GM23338 (cell line): Measurements from ENCODE around the gene TRDN. TPM values are rescaled to one million over a fixed set of nuclear protein-coding genes. Genes with fewer than 3 reads are reported as not detected.

Experiments used
- ATAC-seq: fragments of 200-7000 bp; cut with Tn5 transposase; 3 replicates; pipeline ENCODE4 v1.9.1; 2020
- DNase-seq: peaks from one replicate; pipeline ENCODE4 v3.0.0-alpha.2; 2015; ENCODE audit warnings: low spot score
- H2AFZ ChIP-seq: fragments of 200-600 bp; sonication (generic); 2 replicates; pipeline ENCODE4 v1.8.0; 2016; ENCODE audit warnings: antibody characterized with exemption, mild to moderate bottlenecking, moderate library complexity
- H3F3A ChIP-seq: fragments of 200-600 bp; sonication (generic); replicated peaks from 2 replicates; pipeline ENCODE4 v1.8.0; 2017; ENCODE audit warnings: antibody characterized with exemption, mixed run types, low read depth
- H3K27ac ChIP-seq: fragments of 200-600 bp; sonication (generic); 2 replicates; pipeline ENCODE4 v1.6.1; 2016; ENCODE audit warnings: low read depth
- H3K27me3 ChIP-seq: fragments of 200-600 bp; sonication (generic); 2 replicates; pipeline ENCODE4 v1.8.0; 2016; ENCODE audit warnings: mild to moderate bottlenecking, mixed run types, moderate library complexity; ENCODE audit not compliant: insufficient read depth
- H3K36me3 ChIP-seq: fragments of 200-600 bp; sonication (generic); 2 replicates; pipeline ENCODE4 v1.8.0; 2016; ENCODE audit warnings: mild to moderate bottlenecking; ENCODE audit not compliant: insufficient read depth
- H3K4me1 ChIP-seq: fragments of 200-600 bp; sonication (generic); 2 replicates; pipeline ENCODE4 v1.8.0; 2016; ENCODE audit warnings: mild to moderate bottlenecking, moderate library complexity; ENCODE audit not compliant: insufficient read depth
- H3K4me2 ChIP-seq: fragments of 200-600 bp; sonication (generic); 2 replicates; pipeline ENCODE4 v1.7.1; 2017; ENCODE audit warnings: mixed run types
- H3K4me3 ChIP-seq: fragments of 200-600 bp; sonication (generic); 2 replicates; pipeline ENCODE4 v1.6.1; 2016; ENCODE audit warnings: mixed run types
- H3K79me2 ChIP-seq: fragments of 200-600 bp; sonication (generic); replicated peaks from 2 replicates; pipeline ENCODE4 v1.8.0; 2017; ENCODE audit warnings: mild to moderate bottlenecking; ENCODE audit not compliant: insufficient read depth
- H3K9me2 ChIP-seq: fragments of 200-600 bp; sonication (generic); 2 replicates; pipeline ENCODE4 v1.8.0; 2017; ENCODE audit not compliant: insufficient read depth
- H4K20me1 ChIP-seq: fragments of 200-600 bp; sonication (generic); replicated peaks from 2 replicates; pipeline ENCODE4 v1.8.0; 2017; ENCODE audit warnings: mild to moderate bottlenecking; ENCODE audit not compliant: insufficient read depth
- H3K27ac Mint-ChIP-seq: 2 replicates; pipeline ENCODE4 v1.8.0; 2020; ENCODE audit warnings: inconsistent platforms, mild to moderate bottlenecking, moderate library complexity, mixed read lengths
- H3K27me3 Mint-ChIP-seq: 3 replicates; pipeline ENCODE4 v1.8.0; 2022; ENCODE audit warnings: low read depth, mild to moderate bottlenecking, moderate library complexity, mixed read lengths, inconsistent platforms; ENCODE audit not compliant: insufficient read depth, poor library complexity
- H3K36me3 Mint-ChIP-seq: 3 replicates; pipeline ENCODE4 v1.8.0; 2021; ENCODE audit warnings: low read depth, mild to moderate bottlenecking, inconsistent platforms, moderate library complexity, mixed read lengths
- H3K4me1 Mint-ChIP-seq: 3 replicates; pipeline ENCODE4 v1.8.0; 2020; ENCODE audit warnings: mild to moderate bottlenecking, inconsistent platforms, mixed read lengths
- H3K4me3 Mint-ChIP-seq: 3 replicates; pipeline ENCODE4 v1.8.0; 2021; ENCODE audit warnings: moderate library complexity, mild to moderate bottlenecking, inconsistent platforms, mixed read lengths
- H3K9me3 Mint-ChIP-seq: 3 replicates; pipeline ENCODE4 v1.8.0; 2020; ENCODE audit warnings: moderate library complexity, mild to moderate bottlenecking, inconsistent platforms, mixed read lengths
- CREB1 ChIP-seq: fragments of 250-450 bp; sonication (Bioruptor Pico); IDR thresholded peaks from 2 replicates; pipeline ENCODE4 v1.5.0; 2020; ENCODE audit warnings: low read depth, mild to moderate bottlenecking, moderate library complexity
- CTCF ChIP-seq, 2 experiments: fragments of 200-600 bp in 1 of 2; sonication (generic) in 1 of 2; conservative IDR thresholded peaks; 2 replicates each; pipeline versions ENCODE4 v1.5.1 to v1.6.1; 2016 to 2017; ENCODE audit warnings: antibody characterized with exemption in 2 of 2, low read depth in 2 of 2, mild to moderate bottlenecking in 2 of 2, moderate library complexity in 1 of 2
- ETS1 ChIP-seq: IDR thresholded peaks from 2 replicates; pipeline ENCODE4 v1.6.1; 2016; ENCODE audit warnings: antibody characterized with exemption
- EZH2 ChIP-seq: fragments of 200-600 bp; sonication (generic); IDR thresholded peaks from one replicate; pipeline ENCODE4 v1.8.0; 2017; ENCODE audit warnings: antibody characterized with exemption, mild to moderate bottlenecking, low read depth; ENCODE audit not compliant: unreplicated experiment
- EZH2phosphoT487 ChIP-seq: fragments of 200-600 bp; sonication (generic); IDR thresholded peaks from one replicate; pipeline ENCODE4 v1.8.1; 2018; ENCODE audit warnings: antibody characterized with exemption; ENCODE audit not compliant: unreplicated experiment
- JUNB ChIP-seq: IDR thresholded peaks from one replicate; pipeline ENCODE4 v1.6.1; 2016; ENCODE audit warnings: antibody characterized with exemption; ENCODE audit not compliant: unreplicated experiment
- NANOG ChIP-seq: IDR thresholded peaks from 2 replicates; pipeline ENCODE4 v1.6.1; 2016; ENCODE audit warnings: antibody characterized with exemption, borderline replicate concordance
- POLR2AphosphoS5 ChIP-seq: IDR thresholded peaks from 2 replicates; pipeline ENCODE4 v1.6.1; 2016; ENCODE audit warnings: antibody characterized with exemption, low read depth
- REST ChIP-seq: IDR thresholded peaks from one replicate; pipeline ENCODE4 v1.6.1; 2018; ENCODE audit warnings: antibody characterized with exemption; ENCODE audit not compliant: unreplicated experiment
- STAT1 ChIP-seq: IDR thresholded peaks from one replicate; pipeline ENCODE4 v1.6.1; 2016; ENCODE audit warnings: antibody characterized with exemption; ENCODE audit not compliant: unreplicated experiment
- ZNF114 ChIP-seq: fragments of 250-450 bp; sonication (Bioruptor Pico); IDR thresholded peaks from 2 replicates; pipeline ENCODE4 v1.5.0; 2020; ENCODE audit warnings: mild to moderate bottlenecking, moderate library complexity
- ZNF331 ChIP-seq: fragments of 250-450 bp; sonication (Bioruptor Pico); IDR thresholded peaks from 2 replicates; pipeline ENCODE4 v1.5.0; 2020; ENCODE audit warnings: low read depth, mild to moderate bottlenecking, moderate library complexity
- polyA plus RNA-seq: library from polyadenylated mRNA; unstranded; fragments of >200 nt; fragmentation: Nextera tagmentation; extraction: Ambion mirVana; gene quantifications from 2 replicates; pipeline ENCODE4 v1.2.1, GENCODE V29; 2016
- total RNA-seq: library from RNA; depleted of rRNA; stranded (reverse); fragments of >200 nt; shearing (Covaris generic); gene quantifications from 2 replicates; pipeline ENCODE4 v1.2.3, GENCODE V29; 2014
- TF ChIP-seq, protein P1 (sequence below): fragments of 250-450 bp; sonication (Bioruptor Pico); IDR thresholded peaks from 2 replicates; pipeline ENCODE4 v1.5.0; 2020; ENCODE audit warnings: mild to moderate bottlenecking, moderate library complexity

The TRDN gene
- total and polyA plus RNA-seq, 2 experiments from 2014 or later, result 35.5 to 137 TPM

GRCh38 chr6:123668965-123669591, 32.3 kb upstream of the TRDN start:
- Histone ChIP-seq H3F3A (no peaks in the 10 kb centered on the region), H3K27me3 (no peaks in the 10 kb centered on the region), H3K4me2 (no peak overlapping the region), H3K4me3 (no peak overlapping the region), H3K79me2 (no peaks in the 10 kb centered on the region), H4K20me1 (no peaks in the 10 kb centered on the region), H2AFZ (no peak overlapping the region), H3K27ac (no peak overlapping the region), H3K9me2 (no peaks in the 10 kb centered on the region), H3K36me3 (no peaks in the 10 kb centered on the region), H3K4me1 (peaks cover 18% of the 10 kb centered on the region)
- Mint-ChIP-seq H3K4me3 (no peak overlapping the region), H3K36me3 (peaks cover 5% of the 10 kb centered on the region; the same call in 2 of the 3 replicates), H3K4me1 (peaks cover 20% of the 10 kb centered on the region), H3K27ac (no peak overlapping the region), H3K9me3 (peaks cover 9% of the 10 kb centered on the region; the same call in 2 of the 3 replicates), H3K27me3 (peaks cover 2% of the 10 kb centered on the region)
- ATAC-seq (no peak), DNase-seq (no peak)
- TF ChIP-seq ETS1 (no peak), EZH2 (no peak), STAT1 (no peak), CTCF (conservative IDR thresholded peaks at IDR 0.05; ENCODE audit: low read depth in 2 of 2) (no peak), NANOG (no peak), REST (no peak), EZH2phosphoT487 (no peak), JUNB (no peak), ZNF331 (CRISPR knock-in tag) (no peak), ZNF114 (CRISPR knock-in tag) (no peak), CREB1 (CRISPR knock-in tag) (no peak), POLR2AphosphoS5 (no peak)
- TF ChIP-seq, protein P1, sequence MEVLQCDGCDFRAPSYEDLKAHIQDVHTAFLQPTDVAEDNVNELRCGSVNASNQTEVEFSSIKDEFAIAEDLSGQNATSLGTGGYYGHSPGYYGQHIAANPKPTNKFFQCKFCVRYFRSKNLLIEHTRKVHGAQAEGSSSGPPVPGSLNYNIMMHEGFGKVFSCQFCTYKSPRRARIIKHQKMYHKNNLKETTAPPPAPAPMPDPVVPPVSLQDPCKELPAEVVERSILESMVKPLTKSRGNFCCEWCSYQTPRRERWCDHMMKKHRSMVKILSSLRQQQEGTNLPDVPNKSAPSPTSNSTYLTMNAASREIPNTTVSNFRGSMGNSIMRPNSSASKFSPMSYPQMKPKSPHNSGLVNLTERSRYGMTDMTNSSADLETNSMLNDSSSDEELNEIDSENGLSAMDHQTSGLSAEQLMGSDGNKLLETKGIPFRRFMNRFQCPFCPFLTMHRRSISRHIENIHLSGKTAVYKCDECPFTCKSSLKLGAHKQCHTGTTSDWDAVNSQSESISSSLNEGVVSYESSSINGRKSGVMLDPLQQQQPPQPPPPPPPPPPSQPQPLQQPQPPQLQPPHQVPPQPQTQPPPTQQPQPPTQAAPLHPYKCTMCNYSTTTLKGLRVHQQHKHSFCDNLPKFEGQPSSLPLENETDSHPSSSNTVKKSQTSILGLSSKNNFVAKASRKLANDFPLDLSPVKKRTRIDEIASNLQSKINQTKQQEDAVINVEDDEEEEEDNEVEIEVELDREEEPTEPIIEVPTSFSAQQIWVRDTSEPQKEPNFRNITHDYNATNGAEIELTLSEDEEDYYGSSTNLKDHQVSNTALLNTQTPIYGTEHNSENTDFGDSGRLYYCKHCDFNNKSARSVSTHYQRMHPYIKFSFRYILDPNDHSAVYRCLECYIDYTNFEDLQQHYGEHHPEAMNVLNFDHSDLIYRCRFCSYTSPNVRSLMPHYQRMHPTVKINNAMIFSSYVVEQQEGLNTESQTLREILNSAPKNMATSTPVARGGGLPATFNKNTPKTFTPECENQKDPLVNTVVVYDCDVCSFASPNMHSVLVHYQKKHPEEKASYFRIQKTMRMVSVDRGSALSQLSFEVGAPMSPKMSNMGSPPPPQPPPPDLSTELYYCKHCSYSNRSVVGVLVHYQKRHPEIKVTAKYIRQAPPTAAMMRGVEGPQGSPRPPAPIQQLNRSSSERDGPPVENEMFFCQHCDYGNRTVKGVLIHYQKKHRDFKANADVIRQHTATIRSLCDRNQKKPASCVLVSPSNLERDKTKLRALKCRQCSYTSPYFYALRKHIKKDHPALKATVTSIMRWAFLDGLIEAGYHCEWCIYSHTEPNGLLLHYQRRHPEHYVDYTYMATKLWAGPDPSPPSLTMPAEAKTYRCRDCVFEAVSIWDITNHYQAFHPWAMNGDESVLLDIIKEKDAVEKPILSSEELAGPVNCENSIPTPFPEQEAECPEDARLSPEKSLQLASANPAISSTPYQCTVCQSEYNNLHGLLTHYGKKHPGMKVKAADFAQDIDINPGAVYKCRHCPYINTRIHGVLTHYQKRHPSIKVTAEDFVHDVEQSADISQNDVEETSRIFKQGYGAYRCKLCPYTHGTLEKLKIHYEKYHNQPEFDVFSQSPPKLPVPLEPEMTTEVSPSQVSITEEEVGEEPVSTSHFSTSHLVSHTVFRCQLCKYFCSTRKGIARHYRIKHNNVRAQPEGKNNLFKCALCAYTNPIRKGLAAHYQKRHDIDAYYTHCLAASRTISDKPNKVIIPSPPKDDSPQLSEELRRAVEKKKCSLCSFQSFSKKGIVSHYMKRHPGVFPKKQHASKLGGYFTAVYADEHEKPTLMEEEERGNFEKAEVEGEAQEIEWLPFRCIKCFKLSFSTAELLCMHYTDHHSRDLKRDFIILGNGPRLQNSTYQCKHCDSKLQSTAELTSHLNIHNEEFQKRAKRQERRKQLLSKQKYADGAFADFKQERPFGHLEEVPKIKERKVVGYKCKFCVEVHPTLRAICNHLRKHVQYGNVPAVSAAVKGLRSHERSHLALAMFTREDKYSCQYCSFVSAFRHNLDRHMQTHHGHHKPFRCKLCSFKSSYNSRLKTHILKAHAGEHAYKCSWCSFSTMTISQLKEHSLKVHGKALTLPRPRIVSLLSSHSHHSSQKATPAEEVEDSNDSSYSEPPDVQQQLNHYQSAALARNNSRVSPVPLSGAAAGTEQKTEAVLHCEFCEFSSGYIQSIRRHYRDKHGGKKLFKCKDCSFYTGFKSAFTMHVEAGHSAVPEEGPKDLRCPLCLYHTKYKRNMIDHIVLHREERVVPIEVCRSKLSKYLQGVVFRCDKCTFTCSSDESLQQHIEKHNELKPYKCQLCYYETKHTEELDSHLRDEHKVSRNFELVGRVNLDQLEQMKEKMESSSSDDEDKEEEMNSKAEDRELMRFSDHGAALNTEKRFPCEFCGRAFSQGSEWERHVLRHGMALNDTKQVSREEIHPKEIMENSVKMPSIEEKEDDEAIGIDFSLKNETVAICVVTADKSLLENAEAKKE, result no peak
